ENCODE data around the gene RAPGEF5. TPM values are rescaled to one million over a fixed set of nuclear protein-coding genes. Genes with fewer than 3 reads are reported as not detected.

Gene RAPGEF5
- total and polyA plus RNA-seq, 9 donors: 6.4 to 22.5 (median 10.4) TPM

- Histone ChIP-seq H3K27ac (no peak overlapping the region), H3K27me3 (no peaks in the 10 kb centered on the region), H3K4me1 (ENCODE audit: insufficient read depth) (no peaks in the 10 kb centered on the region), H3K9me3 (no peaks in the 10 kb centered on the region), H3K36me3 (no peaks in the 10 kb centered on the region), H3K4me3 (no peak overlapping the region)
- 97 to 98% (median 98%) methylated on average over 3 of the region's 3 CpGs for WGBS, 3 donors
- no peak for DNase-seq
- no peak for TF ChIP-seq POLR2A (IDR thresholded peaks at IDR 0.05)
- TF ChIP-seq, protein P1, sequence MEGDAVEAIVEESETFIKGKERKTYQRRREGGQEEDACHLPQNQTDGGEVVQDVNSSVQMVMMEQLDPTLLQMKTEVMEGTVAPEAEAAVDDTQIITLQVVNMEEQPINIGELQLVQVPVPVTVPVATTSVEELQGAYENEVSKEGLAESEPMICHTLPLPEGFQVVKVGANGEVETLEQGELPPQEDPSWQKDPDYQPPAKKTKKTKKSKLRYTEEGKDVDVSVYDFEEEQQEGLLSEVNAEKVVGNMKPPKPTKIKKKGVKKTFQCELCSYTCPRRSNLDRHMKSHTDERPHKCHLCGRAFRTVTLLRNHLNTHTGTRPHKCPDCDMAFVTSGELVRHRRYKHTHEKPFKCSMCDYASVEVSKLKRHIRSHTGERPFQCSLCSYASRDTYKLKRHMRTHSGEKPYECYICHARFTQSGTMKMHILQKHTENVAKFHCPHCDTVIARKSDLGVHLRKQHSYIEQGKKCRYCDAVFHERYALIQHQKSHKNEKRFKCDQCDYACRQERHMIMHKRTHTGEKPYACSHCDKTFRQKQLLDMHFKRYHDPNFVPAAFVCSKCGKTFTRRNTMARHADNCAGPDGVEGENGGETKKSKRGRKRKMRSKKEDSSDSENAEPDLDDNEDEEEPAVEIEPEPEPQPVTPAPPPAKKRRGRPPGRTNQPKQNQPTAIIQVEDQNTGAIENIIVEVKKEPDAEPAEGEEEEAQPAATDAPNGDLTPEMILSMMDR (IDR thresholded peaks at IDR 0.05): no peak
- intact Hi-C loops (cut with DNase I): no loop called here
Observed at GRCh38 chr7:22231806-22232205, 125.1 kb downstream of the RAPGEF5 start.

GRCh38 chr7:22231141-22231540 is 125.8 kb downstream of the RAPGEF5 start:
- Histone ChIP-seq H3K4me1 (ENCODE audit: insufficient read depth) (no peaks in the 10 kb centered on the region), H3K9me3 (no peaks in the 10 kb centered on the region), H3K36me3 (no peaks in the 10 kb centered on the region), H3K4me3 (no peak overlapping the region), H3K27me3 (no peaks in the 10 kb centered on the region), H3K27ac (no peak overlapping the region)
- intact Hi-C loops (cut with DNase I): no loop called here
- TF ChIP-seq, protein P1 (IDR thresholded peaks at IDR 0.05): no peak
- TF ChIP-seq POLR2A (IDR thresholded peaks at IDR 0.05) (no peak), EP300 (IDR thresholded peaks at IDR 0.05) (no peak)
- DNase-seq: no peak
- 47 to 83% (median 69%) methylated on average over 1 of the region's 1 CpG for WGBS, 3 donors

GRCh38 chr7:22230238-22230637 is 126.7 kb downstream of the RAPGEF5 start:
- no peak overlapping the region for H3K4me3 ChIP-seq
- TF ChIP-seq POLR2A (IDR thresholded peaks at IDR 0.05): no peak
- no peak for TF ChIP-seq EP300 (IDR thresholded peaks at IDR 0.05)
- TF ChIP-seq, protein P1 (IDR thresholded peaks at IDR 0.05): no peak
- intact Hi-C loops (cut with DNase I): no loop called here
- no peak overlapping the region for H3K27ac ChIP-seq
- H3K36me3 ChIP-seq: no peaks in the 10 kb centered on the region
- no peak for DNase-seq
- H3K27me3 ChIP-seq: no peaks in the 10 kb centered on the region
- WGBS, 3 donors: 78 to 91% (median 85%) methylated on average over 2 of the region's 2 CpGs
- no peaks in the 10 kb centered on the region for H3K4me1 ChIP-seq (ENCODE audit: insufficient read depth)
- no peaks in the 10 kb centered on the region for H3K9me3 ChIP-seq

GRCh38 chr7:22229148-22229547 is 127.8 kb downstream of the RAPGEF5 start:
- H3K9me3 ChIP-seq: no peaks in the 10 kb centered on the region
- H3K27me3 ChIP-seq: no peaks in the 10 kb centered on the region
- intact Hi-C loops (cut with DNase I): no loop called here
- no peak overlapping the region for H3K4me3 ChIP-seq
- TF ChIP-seq POLR2A (IDR thresholded peaks at IDR 0.05) (no peak), EP300 (IDR thresholded peaks at IDR 0.05) (no peak)
- TF ChIP-seq, protein P1 (IDR thresholded peaks at IDR 0.05): no peak
- H3K4me1 ChIP-seq (ENCODE audit: insufficient read depth): no peaks in the 10 kb centered on the region
- H3K36me3 ChIP-seq: no peaks in the 10 kb centered on the region
- WGBS, 3 donors: 76 to 95% (median 77%) methylated on average over 2 of the region's 2 CpGs
- H3K27ac ChIP-seq: no peak overlapping the region
- DNase-seq: no peak

- Histone ChIP-seq H3K9me3 (no peaks in the 10 kb centered on the region), H3K27me3 (no peaks in the 10 kb centered on the region), H3K36me3 (no peaks in the 10 kb centered on the region), H3K27ac (no peak overlapping the region), H3K4me3 (no peak overlapping the region), H3K4me1 (ENCODE audit: insufficient read depth) (no peaks in the 10 kb centered on the region)
- WGBS, 3 donors: 4 to 15% (median 7%) methylated on average over 1 of the region's 1 CpG
- no peak for TF ChIP-seq EP300 (IDR thresholded peaks at IDR 0.05)
- TF ChIP-seq, protein P1 (IDR thresholded peaks at IDR 0.05): no peak
- no peak for TF ChIP-seq POLR2A (IDR thresholded peaks at IDR 0.05)
- intact Hi-C loops (cut with DNase I): no loop called here
- no peak for DNase-seq
Observed at GRCh38 chr7:22223807-22224206, 133.1 kb downstream of the RAPGEF5 start.
